HG03520 (cell line): ENCODE data around the gene COL8A2.

Source experiments
- ATAC-seq: cut with Tn5 transposase; IDR thresholded peaks from one replicate; pipeline ENCODE4 v1.9.1; 2021; ENCODE audit warnings: mild to moderate bottlenecking, moderate library complexity; ENCODE audit not compliant: unreplicated experiment

Gene COL8A2

GRCh38 chr1:36070349-36070748, 54.7 kb downstream of the COL8A2 start:
- no peak for ATAC-seq

GRCh38 chr1:36068866-36069265, 56.2 kb downstream of the COL8A2 start:
- ATAC-seq: no peak

GRCh38 chr1:36067871-36068270, 57.2 kb downstream of the COL8A2 start:
- no peak for ATAC-seq

GRCh38 chr1:36062315-36062714, 62.7 kb downstream of the COL8A2 start:
- no peak for ATAC-seq

- ATAC-seq: no peak
These were observed 69.3 kb downstream of the COL8A2 start for GRCh38 chr1:36055706-36056105.

GRCh38 chr1:36053978-36054377, 71.0 kb downstream of the COL8A2 start:
- no peak for ATAC-seq

GRCh38 chr1:36051821-36052220, 73.2 kb downstream of the COL8A2 start:
- ATAC-seq: no peak
